ENCODE data around the gene TEX48. TPM values are rescaled to one million over a fixed set of nuclear protein-coding genes. Genes with fewer than 3 reads are reported as not detected.

TEX48 gene
- total and polyA plus RNA-seq, 11 donors: not detected

DNA sequence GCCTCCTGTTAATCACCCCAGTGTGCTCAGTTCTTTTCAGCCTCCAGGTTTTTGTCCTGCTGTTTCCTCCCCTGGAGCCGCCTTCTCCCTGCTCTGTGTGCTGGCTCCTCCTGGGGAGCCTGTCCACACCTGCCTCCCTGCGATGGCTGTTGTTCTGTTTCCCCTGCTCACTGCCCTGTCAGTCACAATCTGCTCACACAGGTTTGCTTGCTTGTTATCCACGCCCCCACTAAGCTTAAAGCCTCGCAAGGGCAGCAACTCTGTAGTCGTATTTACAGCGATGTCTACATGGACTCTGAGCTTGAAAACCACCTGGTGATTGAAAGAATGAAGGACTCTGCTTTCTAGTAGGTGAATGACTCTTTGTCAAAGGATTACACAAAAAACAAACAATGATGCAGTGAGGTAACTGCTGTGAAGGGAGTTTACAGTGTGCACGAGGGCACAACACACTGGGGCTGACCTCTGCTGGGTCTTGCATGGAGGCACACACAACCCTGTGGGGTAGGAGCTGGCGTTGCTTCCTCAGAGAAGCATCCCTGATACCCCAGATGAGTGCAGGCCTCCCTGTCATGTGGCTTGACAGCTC, 39.6 kb upstream of the TEX48 start:
- TF ChIP-seq, protein P1, sequence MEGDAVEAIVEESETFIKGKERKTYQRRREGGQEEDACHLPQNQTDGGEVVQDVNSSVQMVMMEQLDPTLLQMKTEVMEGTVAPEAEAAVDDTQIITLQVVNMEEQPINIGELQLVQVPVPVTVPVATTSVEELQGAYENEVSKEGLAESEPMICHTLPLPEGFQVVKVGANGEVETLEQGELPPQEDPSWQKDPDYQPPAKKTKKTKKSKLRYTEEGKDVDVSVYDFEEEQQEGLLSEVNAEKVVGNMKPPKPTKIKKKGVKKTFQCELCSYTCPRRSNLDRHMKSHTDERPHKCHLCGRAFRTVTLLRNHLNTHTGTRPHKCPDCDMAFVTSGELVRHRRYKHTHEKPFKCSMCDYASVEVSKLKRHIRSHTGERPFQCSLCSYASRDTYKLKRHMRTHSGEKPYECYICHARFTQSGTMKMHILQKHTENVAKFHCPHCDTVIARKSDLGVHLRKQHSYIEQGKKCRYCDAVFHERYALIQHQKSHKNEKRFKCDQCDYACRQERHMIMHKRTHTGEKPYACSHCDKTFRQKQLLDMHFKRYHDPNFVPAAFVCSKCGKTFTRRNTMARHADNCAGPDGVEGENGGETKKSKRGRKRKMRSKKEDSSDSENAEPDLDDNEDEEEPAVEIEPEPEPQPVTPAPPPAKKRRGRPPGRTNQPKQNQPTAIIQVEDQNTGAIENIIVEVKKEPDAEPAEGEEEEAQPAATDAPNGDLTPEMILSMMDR (IDR thresholded peaks at IDR 0.05): no peak
- no peak for TF ChIP-seq POLR2A (IDR thresholded peaks at IDR 0.05)
- H3K4me3 ChIP-seq: no peak overlapping the region
- intact Hi-C loops (cut with DNase I): no loop called here
- no peak for ATAC-seq
- H3K9me3 ChIP-seq: no peaks in the 10 kb centered on the region
- no peaks in the 10 kb centered on the region for H3K36me3 ChIP-seq
- 55 to 60% (median 56%) methylated on average over 8 of the region's 8 CpGs for WGBS, 4 donors
- no peaks in the 10 kb centered on the region for H3K4me1 ChIP-seq
- no peak for DNase-seq
- no peak overlapping the region for H3K27ac ChIP-seq
- peaks cover 0 to 36% (median 5%) of the 10 kb centered on the region in 9 donors for H3K27me3 ChIP-seq

DNA sequence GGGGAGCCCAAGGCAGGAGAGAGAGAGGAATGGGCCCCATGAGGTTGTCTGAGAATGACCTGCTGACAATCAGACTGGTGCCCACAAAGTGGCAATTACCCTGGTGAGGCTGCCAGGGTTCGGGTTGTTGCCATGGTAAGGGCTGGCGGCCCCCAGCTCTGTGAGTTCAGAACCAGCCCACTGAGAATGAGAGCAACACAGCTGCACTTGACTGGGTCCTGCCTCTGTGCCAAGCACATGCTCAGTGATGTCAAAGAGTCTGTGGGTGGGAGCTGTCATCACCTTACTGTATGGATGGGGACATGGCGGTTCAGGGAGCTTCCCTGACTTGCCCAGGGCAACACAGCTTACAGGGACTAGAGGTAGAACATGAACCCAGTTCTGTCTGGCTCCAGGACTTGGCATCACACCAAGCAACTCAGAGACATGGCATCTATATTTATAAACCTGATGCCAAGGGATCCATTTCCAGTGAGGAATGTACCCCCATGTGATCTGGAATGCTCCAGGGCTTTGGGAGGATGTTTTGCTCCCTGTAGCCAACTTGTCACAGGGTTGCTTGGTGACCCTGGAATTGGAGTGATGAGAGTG, 38.2 kb upstream of the TEX48 start:
- H3K4me1 ChIP-seq: no peaks in the 10 kb centered on the region
- H3K4me3 ChIP-seq: no peak overlapping the region
- H3K27ac ChIP-seq: no peak overlapping the region
- ATAC-seq (no peak), DNase-seq (no peak)
- 66 to 71% (median 69%) methylated on average over 2 to 3 of the region's 3 CpGs for WGBS, 4 donors
- H3K36me3 ChIP-seq: no peaks in the 10 kb centered on the region
- H3K27me3 ChIP-seq: peaks cover 0 to 40% (median 5%) of the 10 kb centered on the region in 9 donors
- intact Hi-C loops (cut with DNase I): no loop called here
- no peak for TF ChIP-seq POLR2A (IDR thresholded peaks at IDR 0.05)
- TF ChIP-seq, protein P1 (IDR thresholded peaks at IDR 0.05): no peak
- peaks cover 0 to 4% (median 0%) of the 10 kb centered on the region in 12 donors for H3K9me3 ChIP-seq

DNA sequence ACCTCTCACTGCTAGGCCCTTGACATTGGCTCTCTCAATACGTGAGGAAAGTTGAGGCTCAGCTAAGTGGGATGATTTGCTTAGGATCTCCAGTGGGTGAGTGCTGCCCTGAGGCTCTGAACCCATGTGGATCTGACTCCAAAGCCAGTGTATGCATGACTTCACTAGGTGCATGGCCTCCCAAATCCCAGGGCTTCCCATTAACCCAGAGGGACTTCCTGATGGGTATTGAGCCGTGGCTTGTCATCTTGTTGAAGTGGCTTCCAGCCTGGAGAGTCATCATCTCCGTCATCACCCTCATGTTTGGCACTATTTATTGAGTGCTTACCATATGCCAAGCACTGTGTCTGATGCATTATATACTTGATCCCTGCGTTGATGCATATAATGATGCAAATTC, 37.3 kb upstream of the TEX48 start:
- WGBS, 4 donors: 75 to 81% (median 80%) methylated on average over 3 to 4 of the region's 4 CpGs
- H3K27me3 ChIP-seq: peaks cover 0 to 40% (median 5%) of the 10 kb centered on the region in 9 donors
- intact Hi-C loops (cut with DNase I): no loop called here
- H3K4me3 ChIP-seq: no peak overlapping the region
- H3K9me3 ChIP-seq: peaks cover 0 to 4% (median 0%) of the 10 kb centered on the region in 12 donors
- H3K36me3 ChIP-seq: no peaks in the 10 kb centered on the region
- no peaks in the 10 kb centered on the region for H3K4me1 ChIP-seq
- no peak overlapping the region for H3K27ac ChIP-seq
- no peak for TF ChIP-seq POLR2A (IDR thresholded peaks at IDR 0.05)
- TF ChIP-seq, protein P1 (IDR thresholded peaks at IDR 0.05): no peak
- no peak for ATAC-seq
- DNase-seq: no peak

DNA sequence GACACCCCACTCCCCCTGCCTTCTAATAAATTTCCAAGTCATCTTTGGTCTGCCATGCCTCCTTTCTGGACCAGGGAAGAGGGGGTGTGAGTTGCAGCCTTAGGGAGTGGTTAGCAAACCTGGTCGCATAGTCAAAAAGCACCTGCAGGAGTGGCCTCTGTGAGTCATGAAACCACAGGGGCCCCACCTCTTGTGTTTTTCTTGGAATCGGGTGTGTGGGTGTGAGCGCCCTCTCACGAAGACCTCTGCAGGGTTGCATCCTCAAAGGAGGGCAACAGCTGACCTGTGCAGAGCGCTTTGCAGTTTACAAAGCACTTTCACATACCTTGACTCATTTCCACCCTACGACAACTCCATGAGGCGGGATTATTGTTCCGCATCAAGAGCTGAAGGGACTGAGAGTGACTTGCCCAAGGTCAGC, 36.8 kb upstream of the TEX48 start:
- intact Hi-C loops (cut with DNase I): no loop called here
- no peaks in the 10 kb centered on the region for H3K4me1 ChIP-seq
- WGBS, 4 donors: 75 to 88% (median 78%) methylated on average over 8 of the region's 8 CpGs
- no peak overlapping the region for H3K4me3 ChIP-seq
- H3K9me3 ChIP-seq: peaks cover 0 to 4% (median 0%) of the 10 kb centered on the region in 12 donors
- no peaks in the 10 kb centered on the region for H3K36me3 ChIP-seq
- H3K27me3 ChIP-seq: peaks cover 0 to 40% (median 5%) of the 10 kb centered on the region in 9 donors
- DNase-seq (no peak), ATAC-seq (no peak)
- H3K27ac ChIP-seq: no peak overlapping the region
- TF ChIP-seq POLR2A (IDR thresholded peaks at IDR 0.05): no peak
- TF ChIP-seq, protein P1 (IDR thresholded peaks at IDR 0.05): no peak
